A549 treated with DMSO at 1 μM for 4 hours (cell line): ENCODE results near the gene ASPG. TPM values are rescaled to one million over a fixed set of nuclear protein-coding genes. Genes with fewer than 3 reads are reported as not detected.

ENCODE experiments used
- total RNA-seq: library from RNA; stranded (reverse); fragments of 200-300 nt; extraction: Qiagen RNA extraction; gene quantifications from 5 replicates; pipeline ENCODE4 v1.2.3, GENCODE V29; 2022; ENCODE audit warnings: low read depth

The ASPG gene
- total RNA-seq, result not detected in 5 replicates

DNA sequence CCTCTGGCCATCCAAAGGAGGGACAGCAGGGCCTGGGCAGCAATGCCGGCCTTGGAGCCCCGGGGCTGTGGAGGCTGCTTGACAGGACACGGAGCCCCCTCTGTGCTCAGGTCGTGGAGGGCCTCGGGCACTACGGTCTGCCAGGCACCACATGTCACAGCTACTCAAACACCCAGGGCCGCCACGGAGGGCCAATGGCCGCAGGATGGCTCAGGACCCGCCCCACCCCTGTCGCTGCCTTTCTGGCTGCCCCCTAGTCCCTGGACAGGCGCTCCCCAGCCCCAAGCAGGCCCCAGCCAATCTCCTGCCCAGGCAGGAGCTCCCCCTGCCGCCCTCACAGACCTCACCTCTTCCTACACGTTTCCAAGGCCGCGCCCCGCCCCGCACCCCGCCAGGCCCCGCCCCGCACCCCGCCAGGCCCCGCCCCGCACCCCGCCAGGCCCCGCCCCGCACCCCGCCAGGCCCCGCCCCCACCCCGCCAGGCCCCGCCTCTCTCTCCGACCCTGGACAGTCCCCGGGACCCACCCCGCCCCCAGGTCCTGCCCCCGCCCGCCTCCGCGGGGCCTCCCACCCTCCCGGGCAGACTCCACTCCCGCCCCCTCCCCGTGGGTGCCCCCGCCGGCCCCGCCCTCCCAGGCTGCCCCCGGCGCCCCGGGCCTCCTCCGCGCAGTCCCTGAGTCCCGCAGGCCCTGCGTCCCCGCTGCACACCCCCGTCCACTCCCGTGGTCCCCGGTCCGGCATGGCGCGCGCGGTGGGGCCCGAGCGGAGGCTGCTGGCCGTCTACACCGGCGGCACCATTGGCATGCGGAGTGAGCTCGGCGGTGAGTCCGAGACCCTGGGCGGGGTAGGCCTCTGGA, at the start of gene ASPG:
ASPG (plus strand) TSS at position 669 of the 857 bp plus-strand sequence; CDS start at position 740, 71 bp downstream.

DNA sequence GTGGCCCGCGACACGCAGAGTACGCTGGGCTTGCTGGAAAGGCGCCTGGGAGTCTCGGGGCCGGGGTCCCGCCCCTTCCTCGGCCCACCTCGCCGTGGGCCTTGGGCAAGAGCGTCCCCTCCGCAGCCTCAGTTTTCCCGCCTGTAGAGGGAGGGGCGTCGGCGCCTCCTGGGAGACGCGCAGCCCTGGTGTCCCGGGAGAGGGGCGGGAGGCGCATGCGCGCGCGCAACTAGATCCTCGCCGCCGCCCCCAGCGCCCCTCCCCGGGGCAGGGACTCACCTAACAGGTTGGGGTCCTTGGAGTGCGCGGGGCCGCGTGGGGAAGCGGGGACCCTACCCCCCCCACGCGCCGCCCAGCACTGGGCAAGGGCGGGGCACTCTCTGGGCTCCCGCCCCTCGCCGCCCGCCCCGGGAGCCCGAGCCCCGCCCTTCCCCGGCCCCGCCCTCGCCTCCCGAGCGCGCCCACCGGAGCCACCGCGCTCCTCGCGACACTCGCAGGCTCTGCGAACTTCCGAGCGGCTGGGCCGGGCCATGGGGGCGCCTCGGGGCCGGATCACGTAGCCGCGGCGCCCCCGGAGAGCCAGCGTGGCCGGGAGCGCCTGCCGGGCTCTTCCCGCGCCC, 52.7 kb downstream of the ASPG start, which contains the start of gene KIF26A:
KIF26A (plus strand) TSS at position 490 of the 620 bp plus-strand sequence. CDS start 136 bp downstream, outside the sequence.

Other genes with a start within 250 kb of the ASPG start
- gene PPP1R13B, start 238.1 kb upstream of the ASPG start, total RNA-seq, result 3.3 to 5.2 TPM (median 4.5 TPM) in 5 replicates
- gene TDRD9, start 157.2 kb upstream of the ASPG start, total RNA-seq, result 0.06 TPM in 1 of 5 replicates, not detected in the others
- not detected in 5 replicates for gene RD3L, start 143.2 kb upstream of the ASPG start, total RNA-seq
- gene KIF26A, start 52.9 kb downstream of the ASPG start, total RNA-seq, result 1.8 to 4.3 TPM (median 3.1 TPM) in 5 replicates